WERI-Rb-1 (cell line): ENCODE data around the gene DGKI.

Experiments
- DNase-seq: peaks from one replicate; pipeline ENCODE4 v3.0.0-alpha.2; 2020
- H3K27ac ChIP-seq: fragments of 250-450 bp; sonication (Bioruptor Pico); 2 replicates; pipeline ENCODE4 v1.5.1; 2020; ENCODE audit warnings: mild to moderate bottlenecking, moderate library complexity
- H3K27me3 ChIP-seq: fragments of 250-450 bp; sonication (Bioruptor Pico); 2 replicates; pipeline ENCODE4 v1.5.1; 2021; ENCODE audit warnings: mild to moderate bottlenecking, low read depth, moderate library complexity; ENCODE audit not compliant: insufficient read depth, severe bottlenecking
- H3K36me3 ChIP-seq: fragments of 250-450 bp; sonication (Bioruptor Pico); 2 replicates; pipeline ENCODE4 v1.5.1; 2020; ENCODE audit warnings: mild to moderate bottlenecking, moderate library complexity
- H3K4me3 ChIP-seq: 2 replicates; pipeline ENCODE4 v1.5.1; 2011; ENCODE audit warnings: low read depth, mild to moderate bottlenecking, control low read depth, low read length
- H3K9me3 ChIP-seq: fragments of 250-450 bp; sonication (Bioruptor Pico); 2 replicates; pipeline ENCODE4 v1.5.1; 2021; ENCODE audit warnings: mild to moderate bottlenecking, moderate library complexity; ENCODE audit not compliant: severe bottlenecking
- CTCF ChIP-seq: IDR thresholded peaks from 2 replicates; pipeline ENCODE4 v1.5.1; 2011; ENCODE audit warnings: low read depth, mild to moderate bottlenecking, control low read depth, inconsistent platforms, low read length

DGKI gene

DNA sequence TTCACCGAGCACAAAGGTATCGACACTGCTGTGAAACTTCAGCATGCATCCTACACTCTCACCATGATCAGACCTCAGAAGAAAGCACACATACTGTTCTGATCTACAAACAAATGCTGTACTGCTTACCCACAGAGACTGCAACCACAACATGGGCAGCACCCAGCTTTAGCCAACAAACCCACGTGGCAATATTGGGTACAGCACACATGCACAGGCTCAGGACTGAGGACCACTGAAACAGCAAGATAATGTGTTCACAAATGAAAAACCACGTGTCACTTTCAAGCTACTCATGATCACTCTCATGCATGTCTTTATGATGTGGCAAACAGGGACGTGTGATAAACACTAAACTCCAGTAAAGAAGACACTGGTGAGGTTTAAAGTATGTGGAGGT is 383.9 kb downstream of the DGKI start:
- no peak overlapping the region for H3K27ac ChIP-seq
- H3K36me3 ChIP-seq = no peaks in the 10 kb centered on the region
- no peak for TF ChIP-seq CTCF
- no peak for DNase-seq
- no peaks in the 10 kb centered on the region for H3K27me3 ChIP-seq
- H3K9me3 ChIP-seq = no peaks in the 10 kb centered on the region
- H3K4me3 ChIP-seq = no peak overlapping the region

DNA sequence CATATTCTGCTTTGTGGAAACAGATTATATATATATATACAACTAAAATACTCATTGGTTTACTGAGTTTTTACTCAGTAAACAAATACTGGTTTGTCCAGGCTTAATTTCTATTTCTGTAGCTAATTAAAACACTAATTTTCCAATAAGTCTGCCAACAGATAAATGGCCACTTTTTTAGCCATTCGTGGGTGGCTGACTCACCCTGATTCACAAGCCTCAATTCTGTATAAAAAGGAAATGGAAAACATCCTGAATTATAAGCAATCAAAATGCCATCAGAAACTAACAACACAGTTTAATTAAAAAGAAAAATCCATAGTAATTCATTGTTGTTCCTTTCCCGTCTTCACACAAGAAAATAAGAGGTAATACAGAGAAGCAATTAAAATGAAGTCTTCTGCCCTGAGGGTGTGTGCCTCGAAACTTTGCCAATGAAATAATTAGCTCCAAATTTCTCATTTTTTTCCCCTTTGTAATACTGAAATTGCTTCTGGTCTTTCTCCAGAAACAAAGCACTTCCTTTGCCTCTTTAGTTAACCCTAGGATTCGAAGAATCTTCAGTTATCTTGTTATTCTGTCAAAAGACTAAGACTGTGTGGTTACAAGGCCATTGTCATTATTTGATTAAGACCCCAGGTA is 384.6 kb downstream of the DGKI start:
- no peak for TF ChIP-seq CTCF
- no peaks in the 10 kb centered on the region for H3K9me3 ChIP-seq
- DNase-seq = no peak
- no peaks in the 10 kb centered on the region for H3K27me3 ChIP-seq
- H3K27ac ChIP-seq = no peak overlapping the region
- no peaks in the 10 kb centered on the region for H3K36me3 ChIP-seq
- no peak overlapping the region for H3K4me3 ChIP-seq

GRCh38 chr7:137458399-137458798 is 388.4 kb downstream of the DGKI start:
- H3K27me3 ChIP-seq = no peaks in the 10 kb centered on the region
- no peak for TF ChIP-seq CTCF
- no peak overlapping the region for H3K27ac ChIP-seq
- H3K9me3 ChIP-seq = no peaks in the 10 kb centered on the region
- H3K4me3 ChIP-seq = no peak overlapping the region
- no peak for DNase-seq
- no peaks in the 10 kb centered on the region for H3K36me3 ChIP-seq

GRCh38 chr7:137454767-137455166 is 392.0 kb downstream of the DGKI start:
- no peaks in the 10 kb centered on the region for H3K36me3 ChIP-seq
- no peaks in the 10 kb centered on the region for H3K9me3 ChIP-seq
- H3K4me3 ChIP-seq = no peak overlapping the region
- TF ChIP-seq CTCF = no peak
- H3K27me3 ChIP-seq = no peaks in the 10 kb centered on the region
- H3K27ac ChIP-seq = no peak overlapping the region
- DNase-seq = no peak

DNA sequence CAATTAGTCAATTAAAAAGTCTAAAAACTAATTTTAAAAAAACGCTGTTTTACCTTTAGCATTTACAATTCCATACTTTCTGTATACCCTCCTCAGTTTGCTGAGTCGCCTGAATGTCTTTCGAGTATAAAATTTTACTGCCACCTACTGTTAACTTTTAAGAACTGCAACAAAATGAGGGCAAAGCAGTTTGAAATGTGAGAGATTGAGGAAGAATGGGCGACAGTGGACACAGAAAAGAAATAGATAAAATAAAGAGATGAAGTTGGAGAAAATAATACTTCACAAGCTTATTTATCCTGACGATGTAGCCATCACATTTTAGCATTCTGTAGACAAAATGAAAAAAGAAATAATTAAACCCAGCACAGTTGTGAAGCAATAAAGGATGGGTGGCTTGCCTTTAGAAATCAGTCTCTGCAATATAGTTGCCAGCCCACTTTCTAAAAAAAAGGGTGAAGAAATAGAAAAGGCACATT is 392.5 kb downstream of the DGKI start:
- Histone ChIP-seq H3K27ac (no peak overlapping the region), H3K4me3 (no peak overlapping the region), H3K27me3 (no peaks in the 10 kb centered on the region), H3K9me3 (no peaks in the 10 kb centered on the region), H3K36me3 (no peaks in the 10 kb centered on the region)
- no peak for DNase-seq
- TF ChIP-seq CTCF = no peak

- Histone ChIP-seq H3K27ac (no peak overlapping the region), H3K36me3 (no peaks in the 10 kb centered on the region), H3K27me3 (no peaks in the 10 kb centered on the region), H3K9me3 (no peaks in the 10 kb centered on the region), H3K4me3 (no peak overlapping the region)
- no peak for DNase-seq
- no peak for TF ChIP-seq CTCF
Measured at GRCh38 chr7:137453356-137453755, 393.4 kb downstream of the DGKI start.
